Measurements from ENCODE around the gene UBL4B. TPM values are rescaled to one million over a fixed set of nuclear protein-coding genes. Genes with fewer than 3 reads are reported as not detected.
A peak's percentile ranks its signal among the peaks of the same experiment; 100 is the strongest.
"Not testable (repeated sequence)": the region's sequence is repeated elsewhere in the genome, so short reads cannot be mapped to it uniquely, and the experiment has no call there.

UBL4B gene
- polyA plus RNA-seq (ENCODE audit: insufficient read length), result not detected
- long read RNA-seq, donor 1, result 0 reads
- long read RNA-seq, donor 2, result 0 reads
- long read RNA-seq, donor 3, result 0 reads
- long read RNA-seq, donor 4, result 0 reads
- long read RNA-seq, donor 5, result 0 reads
- long read RNA-seq, donor 6, partial matches to known transcripts, result 0 of 1 reads
- long read RNA-seq, donor 6, other reads (novel, unspliced or antisense), result 0 of 1 reads
- long read RNA-seq, donor 7, result 0 reads
- long read RNA-seq, donor 8, result 0 reads

- no peak for DNase-seq
Observed at GRCh38 chr1:110112143-110112542, at the start of gene UBL4B. UBL4B (plus strand) TSS chr1:110112443; CDS start chr1:110112535, 92 bp downstream.

- no peak for DNase-seq
Observed at GRCh38 chr1:110062612-110063011, 49.6 kb upstream of the UBL4B start.

- DNase-seq, result no peak
Observed at GRCh38 chr1:110063781-110064180, 48.5 kb upstream of the UBL4B start.

- no peak for DNase-seq
Observed at GRCh38 chr1:110064576-110065337, 47.5 kb upstream of the UBL4B start.

GRCh38 chr1:110065841-110066240, 46.4 kb upstream of the UBL4B start:
- DNase-seq, result no peak

- no peak for DNase-seq
Observed at GRCh38 chr1:110067479-110067892, 44.8 kb upstream of the UBL4B start.

GRCh38 chr1:110067893-110068645, 44.2 kb upstream of the UBL4B start:
- peak; percentile 21 for DNase-seq

GRCh38 chr1:110068646-110069403, 43.4 kb upstream of the UBL4B start:
- no peak for DNase-seq

- DNase-seq, result no peak
Observed at GRCh38 chr1:110069404-110070281, 42.6 kb upstream of the UBL4B start.

- DNase-seq, result no peak
Observed at GRCh38 chr1:110070282-110070669, 42.0 kb upstream of the UBL4B start.

- no peak for DNase-seq
Observed at GRCh38 chr1:110070671-110071242, 41.5 kb upstream of the UBL4B start, which contains the start of gene ALX3. ALX3 (minus strand) TSS chr1:110070672; CDS start chr1:110070612, 60 bp downstream.

- no peak for DNase-seq
Observed at GRCh38 chr1:110074166-110074565, 38.1 kb upstream of the UBL4B start.

GRCh38 chr1:110076789-110077500, 35.3 kb upstream of the UBL4B start:
- DNase-seq, result no peak

- not testable (repeated sequence) for DNase-seq
Observed at GRCh38 chr1:110079995-110080394, 32.2 kb upstream of the UBL4B start.

- DNase-seq, result no peak
Observed at GRCh38 chr1:110081061-110081460, 31.2 kb upstream of the UBL4B start.

- no peak for DNase-seq
Observed at GRCh38 chr1:110082477-110082876, 29.8 kb upstream of the UBL4B start.

GRCh38 chr1:110083061-110083865, 29.0 kb upstream of the UBL4B start:
- DNase-seq, result no peak

GRCh38 chr1:110083866-110084226, 28.4 kb upstream of the UBL4B start:
- DNase-seq, result no peak

All from left kidney (tissue), 8 donors.